ENCODE measurements around the gene YEATS4.

DNA sequence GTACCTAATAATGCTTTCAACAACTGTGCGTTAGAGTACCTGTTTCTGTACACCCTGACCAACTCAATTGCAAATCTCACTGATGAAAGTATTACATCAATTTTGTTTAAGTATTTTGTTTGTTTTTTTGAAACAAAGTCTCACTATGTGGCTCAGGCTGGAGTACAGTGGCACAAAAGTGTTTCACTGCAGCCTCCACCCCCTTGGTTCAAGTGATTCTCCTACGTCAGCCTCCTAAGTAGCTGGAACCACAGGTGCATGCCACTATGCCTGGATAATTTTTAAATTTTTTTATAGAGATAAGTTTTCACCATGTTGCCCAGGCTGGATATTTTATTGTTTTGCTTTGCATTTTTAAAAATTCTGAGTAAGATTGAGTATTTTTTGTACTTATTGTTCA lies 46.7 kb downstream of the YEATS4 start:
- no peak for TF ChIP-seq HDAC2 (IDR thresholded peaks at IDR 0.05)
- TF ChIP-seq PHF8 (IDR thresholded peaks at IDR 0.05; ENCODE audit: borderline replicate concordance, low read depth): no peak
- TF ChIP-seq, protein P1, sequence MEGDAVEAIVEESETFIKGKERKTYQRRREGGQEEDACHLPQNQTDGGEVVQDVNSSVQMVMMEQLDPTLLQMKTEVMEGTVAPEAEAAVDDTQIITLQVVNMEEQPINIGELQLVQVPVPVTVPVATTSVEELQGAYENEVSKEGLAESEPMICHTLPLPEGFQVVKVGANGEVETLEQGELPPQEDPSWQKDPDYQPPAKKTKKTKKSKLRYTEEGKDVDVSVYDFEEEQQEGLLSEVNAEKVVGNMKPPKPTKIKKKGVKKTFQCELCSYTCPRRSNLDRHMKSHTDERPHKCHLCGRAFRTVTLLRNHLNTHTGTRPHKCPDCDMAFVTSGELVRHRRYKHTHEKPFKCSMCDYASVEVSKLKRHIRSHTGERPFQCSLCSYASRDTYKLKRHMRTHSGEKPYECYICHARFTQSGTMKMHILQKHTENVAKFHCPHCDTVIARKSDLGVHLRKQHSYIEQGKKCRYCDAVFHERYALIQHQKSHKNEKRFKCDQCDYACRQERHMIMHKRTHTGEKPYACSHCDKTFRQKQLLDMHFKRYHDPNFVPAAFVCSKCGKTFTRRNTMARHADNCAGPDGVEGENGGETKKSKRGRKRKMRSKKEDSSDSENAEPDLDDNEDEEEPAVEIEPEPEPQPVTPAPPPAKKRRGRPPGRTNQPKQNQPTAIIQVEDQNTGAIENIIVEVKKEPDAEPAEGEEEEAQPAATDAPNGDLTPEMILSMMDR (IDR thresholded peaks at IDR 0.05): no peak

Measured in A549 (cell line).